Adrenal gland (tissue), 5 donors: ENCODE results near the gene MARS1.

ENCODE experiments used
- CTCF ChIP-seq, 6 experiments: fragments of 450-650 bp in 4 of 6; fragments of 200-600 bp in 2 of 6; sonication (generic) in 1 of 6; IDR thresholded peaks; 1 replicate in 5 of 6; 2 replicates in 1 of 6; pipeline versions ENCODE4 v1.5.1 to v1.8.0; 2016 to 2021; ENCODE audit warnings: antibody characterized with exemption in 6 of 6, mild to moderate bottlenecking in 2 of 6, moderate library complexity in 1 of 6
- POLR2A ChIP-seq, 2 donors: fragments of 450-650 bp; IDR thresholded peaks; one replicate each; pipeline ENCODE4 v1.6.1; 2017; ENCODE audit warnings: antibody characterized with exemption in 2 of 2, mild to moderate bottlenecking in 2 of 2, moderate library complexity in 1 of 2
- donor health status: DM: no; HTN: no; CAD: no.

GRCh38 chr12:57541717-57542116 is 53.8 kb downstream of the MARS1 start:
- TF ChIP-seq CTCF (IDR thresholded peaks at IDR 0.05), result no peak
- TF ChIP-seq POLR2A (IDR thresholded peaks at IDR 0.05), result no peak
